Measurements from ENCODE around the gene DNER.

Gene DNER

GRCh38 chr2:229453230-229453629 lies 261.1 kb downstream of the DNER start:
- Histone ChIP-seq H3K9me3 (ENCODE audit: control insufficient read depth, low read length) (no peaks in the 10 kb centered on the region), H3K27me3 (ENCODE audit: control insufficient read depth, insufficient read depth, low read length) (no peaks in the 10 kb centered on the region), H3K4me2 (ENCODE audit: low read length) (no peak overlapping the region), H3K79me2 (no peaks in the 10 kb centered on the region), H3K4me1 (no peaks in the 10 kb centered on the region), H3K4me3 (ENCODE audit: low read depth, low read length) (no peak overlapping the region), H3K9ac (no peak overlapping the region), H3K36me3 (ENCODE audit: control insufficient read depth, insufficient read depth, low read length) (no peaks in the 10 kb centered on the region), H2AFZ (no peak overlapping the region), H3K27ac (no peak overlapping the region)
- no peak for TF ChIP-seq CTCF (IDR thresholded peaks at IDR 0.05)

- Histone ChIP-seq H3K36me3 (ENCODE audit: control insufficient read depth, insufficient read depth, low read length) (no peaks in the 10 kb centered on the region), H3K4me3 (ENCODE audit: low read depth, low read length) (no peak overlapping the region), H3K9me3 (ENCODE audit: control insufficient read depth, low read length) (no peaks in the 10 kb centered on the region), H2AFZ (no peak overlapping the region), H3K27ac (no peak overlapping the region), H3K27me3 (ENCODE audit: control insufficient read depth, insufficient read depth, low read length) (no peaks in the 10 kb centered on the region), H3K4me2 (ENCODE audit: low read length) (no peak overlapping the region), H3K79me2 (no peaks in the 10 kb centered on the region), H3K9ac (no peak overlapping the region), H3K4me1 (no peaks in the 10 kb centered on the region)
- TF ChIP-seq CTCF (IDR thresholded peaks at IDR 0.05): no peak
Observed at GRCh38 chr2:229451852-229452251, 262.5 kb downstream of the DNER start.

GRCh38 chr2:229447227-229447626 lies 267.1 kb downstream of the DNER start:
- Histone ChIP-seq H3K27ac (no peak overlapping the region), H3K4me2 (ENCODE audit: low read length) (no peak overlapping the region), H3K4me3 (ENCODE audit: low read depth, low read length) (no peak overlapping the region), H2AFZ (no peak overlapping the region), H3K79me2 (no peaks in the 10 kb centered on the region), H3K9me3 (ENCODE audit: control insufficient read depth, low read length) (no peaks in the 10 kb centered on the region), H3K9ac (no peak overlapping the region), H3K4me1 (no peaks in the 10 kb centered on the region), H3K36me3 (ENCODE audit: control insufficient read depth, insufficient read depth, low read length) (no peaks in the 10 kb centered on the region), H3K27me3 (ENCODE audit: control insufficient read depth, insufficient read depth, low read length) (no peaks in the 10 kb centered on the region)
- no peak for TF ChIP-seq CTCF (IDR thresholded peaks at IDR 0.05)

GRCh38 chr2:229446350-229446749 lies 268.0 kb downstream of the DNER start:
- no peaks in the 10 kb centered on the region for H3K79me2 ChIP-seq
- H3K27me3 ChIP-seq (ENCODE audit: control insufficient read depth, insufficient read depth, low read length): no peaks in the 10 kb centered on the region
- no peak overlapping the region for H3K9ac ChIP-seq
- no peak overlapping the region for H3K27ac ChIP-seq
- no peaks in the 10 kb centered on the region for H3K36me3 ChIP-seq (ENCODE audit: control insufficient read depth, insufficient read depth, low read length)
- no peak overlapping the region for H3K4me2 ChIP-seq (ENCODE audit: low read length)
- H3K4me1 ChIP-seq: no peaks in the 10 kb centered on the region
- H3K4me3 ChIP-seq (ENCODE audit: low read depth, low read length): no peak overlapping the region
- H2AFZ ChIP-seq: no peak overlapping the region
- TF ChIP-seq CTCF (IDR thresholded peaks at IDR 0.05): no peak
- H3K9me3 ChIP-seq (ENCODE audit: control insufficient read depth, low read length): no peaks in the 10 kb centered on the region

GRCh38 chr2:229445501-229446211 lies 268.7 kb downstream of the DNER start:
- H3K4me3 ChIP-seq (ENCODE audit: low read depth, low read length): no peak overlapping the region
- H3K36me3 ChIP-seq (ENCODE audit: control insufficient read depth, insufficient read depth, low read length): no peaks in the 10 kb centered on the region
- H3K27ac ChIP-seq: no peak overlapping the region
- TF ChIP-seq CTCF (IDR thresholded peaks at IDR 0.05): no peak
- H3K4me1 ChIP-seq: no peaks in the 10 kb centered on the region
- H3K9me3 ChIP-seq (ENCODE audit: control insufficient read depth, low read length): no peaks in the 10 kb centered on the region
- H3K4me2 ChIP-seq (ENCODE audit: low read length): no peak overlapping the region
- no peaks in the 10 kb centered on the region for H3K79me2 ChIP-seq
- H3K9ac ChIP-seq: no peak overlapping the region
- H2AFZ ChIP-seq: no peak overlapping the region
- no peaks in the 10 kb centered on the region for H3K27me3 ChIP-seq (ENCODE audit: control insufficient read depth, insufficient read depth, low read length)
